K562 treated with DMSO at 1 percent for 24 hours (cell line): ENCODE measurements around the gene CREB3. TPM values are rescaled to one million over a fixed set of nuclear protein-coding genes. Genes with fewer than 3 reads are reported as not detected.

Experiments
- total RNA-seq: library from RNA; unstranded; fragments of 300-600 nt; gene quantifications from 2 replicates; pipeline ENCODE4 v1.2.3, GENCODE V29; 2022; ENCODE audit warnings: low read depth; ENCODE audit not compliant: insufficient read depth

Gene CREB3
- total RNA-seq: 38.0 and 39.4 TPM in 2 replicates

GRCh38 chr9:35732185-35732799 is at the start of gene CREB3, which contains the start of gene TLN1:
Gene CREB3, plus strand, starts transcription at chr9:35732666. Its CDS starts 107 bp downstream, at chr9:35732773.
Gene TLN1, minus strand, starts transcription at chr9:35732195. Its CDS starts 6,501 bp downstream, at chr9:35725694.

GRCh38 chr9:35689542-35690293 is 42.7 kb upstream of the CREB3 start, which contains the start of gene TPM2:
Gene TPM2, minus strand, starts transcription at chr9:35689925. Its CDS starts 108 bp downstream, at chr9:35689817.

GRCh38 chr9:35748858-35749514 is 16.5 kb downstream of the CREB3 start, which contains the start of the genes GBA2 and RGP1:
Gene GBA2, minus strand, starts transcription at chr9:35749228. Its CDS starts 524 bp downstream, at chr9:35748704.
Gene RGP1, plus strand, starts transcription at chr9:35749287. Its CDS starts 469 bp downstream, at chr9:35749756.

GRCh38 chr9:35754264-35754663 is 21.8 kb downstream of the CREB3 start, which contains the start of gene MSMP:
Gene MSMP, minus strand, starts transcription at chr9:35754276. Its CDS starts 147 bp downstream, at chr9:35754129.

Other genes with a start within 250 kb of the CREB3 start
- gene RUSC2, start 242.6 kb upstream of the CREB3 start, total RNA-seq: 8.8 and 9.0 TPM in 2 replicates
- gene TESK1, start 127.4 kb upstream of the CREB3 start, total RNA-seq: 20.9 and 22.7 TPM in 2 replicates
- gene CD72, start 114.3 kb upstream of the CREB3 start, total RNA-seq: 1.6 TPM in 1 of 2 replicates, not detected in the other
- gene SIT1, start 81.7 kb upstream of the CREB3 start, total RNA-seq: not detected in 2 replicates
- not detected in 2 replicates for gene RMRP, start 74.6 kb upstream of the CREB3 start, total RNA-seq
- gene CCDC107, start 74.4 kb upstream of the CREB3 start, total RNA-seq: 15.5 and 17.2 TPM in 2 replicates
- 13.1 and 14.4 TPM in 2 replicates for gene ARHGEF39, start 67.5 kb upstream of the CREB3 start, total RNA-seq
- 1.00 and 1.4 TPM in 2 replicates for gene CA9, start 58.7 kb upstream of the CREB3 start, total RNA-seq
- gene TPM2, start 42.7 kb upstream of the CREB3 start, total RNA-seq: 3.6 and 3.9 TPM in 2 replicates
- gene TLN1, start 471 bp upstream of the CREB3 start, total RNA-seq: 148 and 181 TPM in 2 replicates
- 54.5 and 57.4 TPM in 2 replicates for gene GBA2, start 16.6 kb downstream of the CREB3 start, total RNA-seq
- gene RGP1, start 16.6 kb downstream of the CREB3 start, total RNA-seq: 12.6 and 13.9 TPM in 2 replicates
- not detected in 2 replicates for gene MSMP, start 21.6 kb downstream of the CREB3 start, total RNA-seq
- gene NPR2, start 58.9 kb downstream of the CREB3 start, total RNA-seq: 3.9 TPM in 2 replicates
- gene SPAG8, start 79.6 kb downstream of the CREB3 start, total RNA-seq: not detected in 2 replicates
- 101 and 102 TPM in 2 replicates for gene HINT2, start 82.4 kb downstream of the CREB3 start, total RNA-seq
- gene FAM221B, start 96.1 kb downstream of the CREB3 start, total RNA-seq: not detected in 2 replicates
- gene TMEM8B, start 96.6 kb downstream of the CREB3 start, total RNA-seq: 7.2 and 8.5 TPM in 2 replicates
- not detected in 2 replicates for gene OR13J1, start 137.7 kb downstream of the CREB3 start, total RNA-seq
- not detected in 2 replicates for gene HRCT1, start 173.5 kb downstream of the CREB3 start, total RNA-seq
- not detected in 2 replicates for gene SPAAR, start 176.8 kb downstream of the CREB3 start, total RNA-seq
- not detected in 2 replicates for gene OR2S2, start 225.5 kb downstream of the CREB3 start, total RNA-seq